GM04503 (cell line): Measurements from ENCODE around the gene PRLH.
"Not testable (repeated sequence)": the region's sequence is repeated elsewhere in the genome, so short reads cannot be mapped to it uniquely, and the experiment has no call there.

ENCODE experiments used
- DNase-seq: peaks from one replicate; pipeline ENCODE4 v3.0.0-alpha.2; 2012; ENCODE audit warnings: low read depth

PRLH gene

GRCh38 chr2:237583385-237584295 lies 17.3 kb downstream of the PRLH start:
- no peak for DNase-seq

- no peak for DNase-seq
Observed at GRCh38 chr2:237585590-237586221, 19.3 kb downstream of the PRLH start.

GRCh38 chr2:237588044-237588696 lies 21.8 kb downstream of the PRLH start:
- DNase-seq: no peak

- no peak for DNase-seq
Observed at GRCh38 chr2:237590272-237591140, 24.1 kb downstream of the PRLH start, which contains the start of gene RAB17. RAB17 (minus strand) TSS chr2:237590734; CDS start chr2:237586154, 4,580 bp downstream.

GRCh38 chr2:237591141-237591881 lies 24.9 kb downstream of the PRLH start:
- DNase-seq: no peak

GRCh38 chr2:237592425-237592980 lies 26.1 kb downstream of the PRLH start:
- no peak for DNase-seq

GRCh38 chr2:237593036-237593435 lies 26.7 kb downstream of the PRLH start:
- DNase-seq: no peak

- no peak for DNase-seq
Observed at GRCh38 chr2:237593596-237594320, 27.4 kb downstream of the PRLH start.

GRCh38 chr2:237594514-237594871 lies 28.1 kb downstream of the PRLH start:
- no peak for DNase-seq

- DNase-seq: not testable (repeated sequence)
Observed at GRCh38 chr2:237595829-237596519, 29.6 kb downstream of the PRLH start.

- no peak for DNase-seq
Observed at GRCh38 chr2:237596520-237597195, 30.3 kb downstream of the PRLH start.

- no peak for DNase-seq
Observed at GRCh38 chr2:237597196-237598145, 31.1 kb downstream of the PRLH start.

- DNase-seq: no peak
Observed at GRCh38 chr2:237598468-237599208, 32.3 kb downstream of the PRLH start.

- DNase-seq: no peak
Observed at GRCh38 chr2:237599465-237600110, 33.2 kb downstream of the PRLH start.

- DNase-seq: peak; percentile 50
Observed at GRCh38 chr2:237600205-237600846, 34.0 kb downstream of the PRLH start.
